GM18867 (cell line): Measurements from ENCODE around the gene EPHB2.

Experiments
- ATAC-seq: cut with Tn5 transposase; IDR thresholded peaks from one replicate; pipeline ENCODE4 v1.9.1; 2021; ENCODE audit warnings: mild to moderate bottlenecking, moderate library complexity; ENCODE audit not compliant: unreplicated experiment

The EPHB2 gene

DNA sequence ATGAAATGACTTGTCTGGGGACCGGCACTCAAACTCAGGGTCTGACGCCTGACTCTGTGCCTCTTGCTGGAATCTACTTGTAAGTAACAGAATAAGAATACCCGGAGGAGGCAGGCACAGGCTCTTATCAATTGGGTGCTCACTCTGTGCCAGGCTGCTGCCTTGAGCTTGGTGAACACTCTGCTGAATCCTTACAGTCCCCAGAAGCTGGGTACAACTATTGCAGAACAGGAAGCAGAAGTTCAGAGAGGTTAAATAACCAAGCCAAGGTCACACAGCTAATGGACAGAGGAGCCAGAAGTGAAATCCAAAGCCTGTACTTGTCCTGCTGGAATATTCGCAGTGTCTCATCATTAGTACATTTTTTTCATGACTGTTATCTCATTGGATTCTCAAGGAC, 86.0 kb downstream of the EPHB2 start:
- ATAC-seq, result no peak

DNA sequence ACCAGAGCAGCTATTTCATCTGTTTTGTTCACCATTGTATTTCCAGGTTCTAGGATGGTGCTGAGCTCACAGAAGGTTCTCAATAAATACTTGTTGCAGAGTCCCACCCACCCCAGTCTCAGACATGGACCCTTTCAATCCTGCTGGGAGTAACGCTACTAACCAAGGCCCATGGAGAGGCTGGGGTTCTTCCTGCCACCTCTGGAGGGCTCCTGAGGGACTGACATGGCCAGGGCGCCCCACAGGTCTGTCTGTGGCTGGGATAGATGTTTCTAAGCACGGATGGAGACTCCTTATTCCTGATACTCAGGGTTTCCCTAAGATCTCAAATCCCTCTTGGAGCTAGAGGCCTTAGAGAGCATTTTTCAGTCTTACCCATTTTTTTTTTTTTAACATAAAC, 87.4 kb downstream of the EPHB2 start:
- ATAC-seq, result no peak

DNA sequence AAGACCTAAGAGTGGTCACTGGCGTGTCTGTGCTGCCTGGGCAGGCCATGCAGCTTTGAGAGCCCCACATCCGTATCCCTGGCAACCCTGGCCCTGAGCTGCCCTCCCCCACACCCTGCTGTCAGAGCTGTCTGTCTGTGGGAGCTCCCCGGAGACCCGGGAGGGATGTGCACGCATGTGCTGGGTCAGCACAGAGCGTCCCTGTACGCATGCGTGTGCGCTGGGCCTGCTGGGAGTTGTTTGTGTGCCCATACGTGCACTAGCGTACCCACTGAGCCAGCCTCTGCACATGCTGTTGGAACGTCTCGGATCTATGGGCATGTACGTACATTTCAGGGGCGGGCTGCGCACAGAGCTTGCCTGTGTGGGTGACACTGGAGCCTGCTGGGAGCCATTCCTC, 89.3 kb downstream of the EPHB2 start:
- no peak for ATAC-seq

DNA sequence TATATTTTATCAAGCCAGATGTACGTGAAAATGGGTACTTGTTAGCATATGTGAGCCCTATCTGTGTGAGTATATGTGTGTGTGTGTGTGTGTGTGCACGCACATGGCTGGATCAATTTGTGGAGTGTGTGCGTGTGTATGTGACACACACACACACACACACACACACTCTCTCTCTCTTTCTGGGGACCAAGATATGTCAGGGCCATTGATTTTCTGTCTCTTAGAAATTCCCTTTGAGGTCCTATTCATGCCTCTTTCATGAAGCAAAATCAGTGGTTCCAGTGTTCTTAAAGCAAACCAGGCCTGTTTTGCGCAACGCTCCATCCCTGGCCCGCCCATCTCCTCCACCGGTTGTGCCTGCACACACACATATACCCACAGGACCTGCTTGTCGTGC, 90.0 kb downstream of the EPHB2 start:
- ATAC-seq, result no peak

DNA sequence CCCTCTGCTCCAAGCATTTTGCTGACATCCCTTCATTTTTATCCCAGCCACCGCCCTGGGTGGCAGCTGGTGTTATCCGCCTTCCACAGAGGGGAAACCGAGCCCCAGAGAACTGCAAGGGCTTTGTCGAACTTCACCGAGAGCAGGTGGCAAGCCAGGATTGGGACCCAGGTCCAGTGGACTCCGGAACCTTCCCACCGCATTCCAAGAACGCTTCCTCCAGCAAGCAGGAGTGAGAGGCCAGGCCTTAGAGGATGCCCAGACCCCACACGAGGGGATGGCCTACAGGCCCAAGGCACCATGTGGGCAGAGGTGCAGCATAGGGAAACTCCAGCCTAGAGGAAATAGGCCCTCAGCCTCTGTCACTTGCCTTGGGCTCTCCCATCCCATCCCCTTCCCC, 90.7 kb downstream of the EPHB2 start:
- ATAC-seq, result no peak

DNA sequence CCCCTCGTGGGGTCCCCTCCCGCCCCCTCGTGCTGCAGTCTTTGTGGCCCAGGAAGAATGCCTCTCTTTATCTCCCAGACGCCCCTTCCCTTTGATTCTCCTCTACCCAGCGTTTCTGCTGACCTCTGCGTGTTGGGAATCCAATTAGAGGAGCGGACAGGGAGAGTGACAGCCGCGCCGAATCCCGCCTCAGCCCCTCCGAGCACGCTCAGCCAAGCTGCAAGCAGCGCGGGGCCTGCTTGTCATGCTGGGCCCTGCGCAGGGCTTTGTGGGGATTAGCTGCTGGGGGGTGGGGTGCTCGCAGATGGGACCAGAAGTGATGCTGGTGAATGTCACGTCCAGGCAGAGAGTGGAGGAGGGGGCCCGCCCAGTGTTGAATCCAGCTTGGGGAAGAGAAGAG, 91.1 kb downstream of the EPHB2 start:
- no peak for ATAC-seq

DNA sequence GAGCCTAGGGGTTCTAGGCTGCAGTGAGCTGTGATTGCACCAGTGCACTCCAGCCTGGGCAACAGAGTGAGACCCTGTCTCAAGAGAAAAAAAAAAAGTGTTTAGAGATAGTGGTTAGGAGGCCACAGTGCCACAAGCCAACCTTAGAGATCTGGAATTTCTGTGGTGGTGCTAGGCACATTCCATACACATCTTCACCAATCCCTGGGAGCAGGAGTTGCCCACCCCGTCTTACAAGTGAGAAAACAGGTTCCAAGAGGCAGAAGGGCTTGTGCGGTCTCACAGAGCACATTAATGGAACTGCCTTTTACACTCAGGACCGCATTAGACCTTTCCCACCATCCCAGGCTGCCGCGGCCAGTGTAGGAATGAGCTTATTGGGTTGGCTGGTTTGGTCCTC, 93.2 kb downstream of the EPHB2 start:
- ATAC-seq, result no peak

DNA sequence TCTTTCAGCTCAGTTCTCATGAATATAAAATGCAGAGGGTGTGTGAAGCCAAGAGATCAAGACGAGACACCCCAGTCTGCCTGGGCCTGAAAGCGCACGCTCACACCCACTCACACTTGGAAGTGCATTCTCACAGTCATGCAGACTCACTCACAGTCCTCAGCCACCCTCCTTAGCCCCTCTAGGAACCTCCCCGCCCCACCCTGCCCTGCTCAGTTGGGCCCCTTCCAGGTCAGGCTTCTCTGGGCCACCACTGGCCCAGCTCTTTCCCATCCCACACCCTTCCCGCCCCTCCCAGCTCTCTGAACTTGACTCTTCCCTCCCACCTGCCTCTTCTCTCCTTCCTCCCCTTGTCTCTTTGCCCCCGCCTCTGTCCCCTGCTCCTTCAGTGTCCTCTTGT, 93.8 kb downstream of the EPHB2 start:
- no peak for ATAC-seq

DNA sequence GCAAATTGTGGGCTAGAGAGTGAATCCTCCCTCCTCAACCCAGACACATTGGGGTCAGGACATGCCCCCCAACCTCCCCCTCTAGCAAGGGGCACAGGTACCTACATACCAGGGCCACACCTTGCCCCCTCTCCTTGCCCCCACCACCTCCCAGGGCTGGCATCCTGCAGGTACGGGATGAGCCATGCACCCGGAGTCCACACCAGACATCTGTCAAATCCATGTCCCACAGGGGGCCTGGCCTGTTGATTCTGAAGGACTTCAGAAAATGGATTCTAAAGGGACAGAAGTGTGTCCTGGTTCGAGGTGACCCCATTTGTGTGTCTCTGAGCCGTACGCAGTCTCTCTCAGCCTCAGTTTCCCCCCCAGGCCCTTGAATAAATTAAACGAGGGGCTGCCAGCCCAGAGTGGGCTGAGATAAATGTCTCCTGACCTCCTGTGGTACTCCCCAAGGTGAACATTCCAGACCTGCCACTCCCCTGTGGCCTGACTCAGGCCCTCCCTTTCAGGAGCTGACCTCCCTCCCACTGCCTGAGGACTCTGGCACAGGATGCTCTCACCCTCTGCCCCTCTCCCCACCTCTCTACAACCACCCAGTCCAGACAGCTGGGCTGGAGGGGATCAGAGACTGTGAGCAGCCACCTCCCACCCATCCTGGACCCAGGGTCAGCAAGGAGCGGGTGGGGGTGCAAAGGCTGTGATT, 94.5 kb downstream of the EPHB2 start:
- no peak for ATAC-seq

DNA sequence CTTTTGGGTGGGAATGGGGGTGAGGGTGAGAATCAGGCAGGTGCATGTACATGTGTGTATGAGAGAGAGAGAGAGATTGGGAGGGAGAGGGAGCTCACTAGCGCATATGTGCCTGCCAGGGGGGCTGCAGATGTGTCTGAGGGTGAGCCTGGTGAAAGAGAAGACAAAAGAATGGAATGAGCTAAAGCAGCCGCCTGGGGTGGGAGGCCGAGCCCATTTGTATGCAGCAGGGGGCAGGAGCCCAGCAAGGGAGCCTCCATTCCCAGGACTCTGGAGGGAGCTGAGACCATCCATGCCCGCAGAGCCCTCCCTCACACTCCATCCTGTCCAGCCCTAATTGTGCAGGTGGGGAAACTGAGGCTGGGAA, 95.0 kb downstream of the EPHB2 start:
- no peak for ATAC-seq

DNA sequence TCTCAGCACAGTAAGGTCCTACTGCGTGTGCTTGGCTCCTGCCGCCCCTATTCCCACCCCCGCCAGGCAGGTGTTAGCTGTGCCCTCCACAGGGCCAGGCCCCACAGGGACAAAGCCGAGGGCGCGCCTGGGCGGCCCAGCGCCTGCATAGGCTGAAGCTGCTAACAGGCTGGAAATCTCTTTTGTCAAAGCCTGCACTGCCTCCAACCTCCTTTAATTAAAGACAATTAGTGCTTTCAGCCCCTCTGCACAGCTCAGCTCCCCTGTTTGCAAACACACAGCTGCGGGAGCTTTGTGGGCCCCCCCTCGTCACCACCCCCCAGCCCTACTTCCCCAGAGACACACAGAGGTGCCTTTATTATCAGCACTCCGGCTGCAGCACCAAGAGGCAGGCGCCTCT, 95.9 kb downstream of the EPHB2 start:
- no peak for ATAC-seq

DNA sequence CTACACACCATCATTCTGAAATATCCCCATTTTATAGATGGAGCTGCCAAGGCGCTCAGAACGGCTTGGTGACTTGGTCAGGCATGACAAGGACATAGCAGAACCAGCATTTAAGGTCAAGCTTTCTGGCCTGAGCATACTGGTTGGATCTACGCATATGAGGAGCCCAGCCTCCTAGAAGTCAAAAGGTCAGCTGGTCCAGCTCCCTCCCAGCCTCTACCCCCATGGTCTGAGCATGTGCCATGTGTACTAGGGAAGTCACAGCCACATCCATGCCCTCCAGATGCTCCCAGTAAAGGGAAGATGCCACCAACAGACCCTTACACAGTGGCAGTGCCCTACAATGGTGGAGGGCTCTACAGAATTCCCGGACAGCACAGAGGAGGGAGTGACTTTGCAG, 96.7 kb downstream of the EPHB2 start:
- no peak for ATAC-seq

DNA sequence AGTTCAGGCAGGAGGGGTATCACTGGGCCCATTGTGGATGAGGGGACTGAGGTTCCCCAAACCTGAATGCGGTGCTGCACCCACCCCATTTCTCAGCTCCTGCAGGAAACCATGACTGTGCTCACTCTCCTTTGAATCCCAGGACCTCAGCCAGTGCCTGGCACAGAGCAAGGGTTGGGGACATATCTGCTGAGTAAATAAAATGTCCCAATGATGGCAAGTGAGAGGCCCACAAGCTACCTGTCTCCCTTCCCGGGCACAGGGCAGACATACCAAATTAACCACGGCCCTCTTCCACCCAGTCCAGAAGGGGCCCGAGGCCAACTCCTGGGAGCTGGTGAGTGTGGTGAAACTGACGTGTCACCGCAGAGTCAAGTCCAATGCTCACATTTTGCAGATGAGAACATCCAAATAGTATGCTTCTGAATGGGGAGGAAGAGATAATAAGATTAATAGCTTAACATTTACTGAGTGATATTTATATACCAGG, 97.6 kb downstream of the EPHB2 start:
- no peak for ATAC-seq

DNA sequence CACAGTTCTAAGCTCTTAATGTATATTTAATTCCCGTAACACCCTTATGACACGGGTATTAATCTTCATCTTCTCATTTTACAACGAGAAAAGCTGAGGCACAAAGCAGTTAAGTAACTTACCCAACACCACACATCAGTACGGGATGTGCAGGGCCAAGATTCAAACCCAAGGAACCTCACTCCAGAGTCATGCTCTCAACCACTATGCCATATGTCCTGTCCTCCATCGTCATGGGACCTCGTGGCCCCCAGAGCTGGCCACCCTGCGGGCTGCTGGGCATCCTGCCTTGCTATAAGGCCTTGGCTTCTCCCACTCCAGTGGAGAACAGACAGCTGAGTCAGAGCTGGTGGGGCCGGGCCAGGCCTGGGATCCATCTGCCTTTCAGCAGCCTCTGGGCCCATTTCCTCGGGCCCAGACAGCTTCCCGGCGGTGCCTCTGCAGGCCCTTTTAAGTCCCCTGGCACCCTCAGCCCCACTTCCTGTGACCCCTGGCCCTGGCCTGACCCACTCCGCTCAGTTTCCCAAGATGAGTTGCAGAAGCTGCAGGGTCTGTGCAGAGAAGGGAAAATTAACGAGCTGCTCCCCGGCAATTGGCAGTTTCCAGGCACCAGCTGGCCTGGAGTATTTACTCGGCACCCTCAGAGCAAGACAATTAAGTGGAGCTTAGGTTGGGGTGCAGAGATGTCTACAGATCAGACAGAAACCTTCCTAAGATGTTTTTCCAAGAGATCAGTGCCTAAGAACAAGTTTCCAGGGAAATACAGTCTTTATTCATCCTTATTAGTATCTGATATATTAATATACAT, 98.2 kb downstream of the EPHB2 start:
- ATAC-seq, result no peak

DNA sequence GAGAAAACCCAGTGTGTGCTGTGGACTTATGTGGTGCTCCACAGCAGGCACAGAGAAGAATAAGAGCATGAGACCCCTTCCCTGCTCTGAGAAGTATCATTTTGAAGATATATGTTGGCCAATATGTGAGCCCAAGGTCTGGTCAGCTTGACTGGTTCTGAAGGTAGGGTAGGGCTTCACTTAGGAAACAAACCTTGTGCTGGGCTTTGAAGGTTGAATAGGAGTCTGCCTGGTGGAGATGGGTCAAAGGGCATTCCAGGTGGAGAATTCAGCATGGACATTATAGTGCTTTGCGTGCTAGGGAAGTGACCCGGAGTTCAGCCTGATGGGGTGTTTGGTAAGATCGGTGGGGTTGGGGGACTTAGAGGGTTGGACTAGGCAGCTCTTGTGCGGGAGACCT, 99.1 kb downstream of the EPHB2 start:
- ATAC-seq, result no peak

DNA sequence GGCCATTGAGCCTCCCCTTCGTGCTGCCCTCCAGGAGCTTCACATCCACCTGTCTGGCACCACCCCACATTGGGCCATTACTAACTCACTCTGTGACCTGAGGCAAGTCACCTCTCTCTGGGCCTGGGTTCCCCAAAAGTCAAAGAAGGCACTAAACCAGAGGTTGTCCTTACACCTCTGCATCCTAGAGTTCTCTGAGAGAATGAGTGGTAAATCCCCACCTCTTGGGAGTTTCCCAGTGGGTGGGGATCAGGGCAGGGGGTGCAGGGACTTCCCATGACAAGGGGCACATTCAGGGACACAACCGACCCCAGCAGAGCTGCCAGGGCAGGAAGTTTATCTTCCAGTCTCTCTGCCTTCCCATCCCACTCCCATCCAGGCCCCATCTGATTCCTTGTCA, 99.7 kb downstream of the EPHB2 start:
- ATAC-seq, result no peak

DNA sequence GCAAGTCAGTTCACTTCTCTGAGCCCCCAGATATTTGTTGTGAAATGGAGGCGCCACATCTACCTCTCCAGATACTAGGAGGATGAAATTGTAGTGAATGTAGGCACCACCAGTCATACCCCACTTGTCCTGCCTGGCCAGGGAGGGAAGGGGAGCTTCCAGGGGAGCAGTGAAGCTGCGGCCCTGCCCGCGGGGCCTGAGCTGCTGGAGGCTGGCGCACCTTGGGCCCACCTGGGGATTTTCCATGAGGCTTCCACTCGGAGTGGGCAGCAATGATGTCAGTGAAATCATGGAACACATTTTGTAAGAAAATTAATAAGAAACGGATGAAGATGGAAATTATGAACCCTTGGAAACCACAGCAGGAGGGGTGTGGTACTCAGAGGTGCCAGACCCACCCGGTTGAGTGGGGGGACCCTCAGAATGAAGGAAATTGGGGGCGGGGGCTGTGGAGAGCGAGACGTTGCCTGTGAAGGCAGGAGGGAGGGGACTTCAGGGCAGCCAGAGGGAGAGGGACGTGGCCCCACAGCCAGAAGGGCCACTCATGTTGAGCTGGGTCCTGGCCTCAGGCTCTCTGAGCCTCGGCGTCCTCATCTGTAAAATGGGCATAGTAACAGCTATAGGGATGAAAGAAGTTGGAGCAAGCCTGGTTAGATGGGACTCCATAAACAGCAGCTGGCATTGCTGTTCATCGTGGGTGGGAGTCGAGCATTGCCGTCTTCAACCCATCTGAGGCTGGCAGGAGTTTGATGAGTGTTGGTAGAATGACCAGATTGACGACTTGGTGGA, 101.6 kb downstream of the EPHB2 start:
- no peak for ATAC-seq

DNA sequence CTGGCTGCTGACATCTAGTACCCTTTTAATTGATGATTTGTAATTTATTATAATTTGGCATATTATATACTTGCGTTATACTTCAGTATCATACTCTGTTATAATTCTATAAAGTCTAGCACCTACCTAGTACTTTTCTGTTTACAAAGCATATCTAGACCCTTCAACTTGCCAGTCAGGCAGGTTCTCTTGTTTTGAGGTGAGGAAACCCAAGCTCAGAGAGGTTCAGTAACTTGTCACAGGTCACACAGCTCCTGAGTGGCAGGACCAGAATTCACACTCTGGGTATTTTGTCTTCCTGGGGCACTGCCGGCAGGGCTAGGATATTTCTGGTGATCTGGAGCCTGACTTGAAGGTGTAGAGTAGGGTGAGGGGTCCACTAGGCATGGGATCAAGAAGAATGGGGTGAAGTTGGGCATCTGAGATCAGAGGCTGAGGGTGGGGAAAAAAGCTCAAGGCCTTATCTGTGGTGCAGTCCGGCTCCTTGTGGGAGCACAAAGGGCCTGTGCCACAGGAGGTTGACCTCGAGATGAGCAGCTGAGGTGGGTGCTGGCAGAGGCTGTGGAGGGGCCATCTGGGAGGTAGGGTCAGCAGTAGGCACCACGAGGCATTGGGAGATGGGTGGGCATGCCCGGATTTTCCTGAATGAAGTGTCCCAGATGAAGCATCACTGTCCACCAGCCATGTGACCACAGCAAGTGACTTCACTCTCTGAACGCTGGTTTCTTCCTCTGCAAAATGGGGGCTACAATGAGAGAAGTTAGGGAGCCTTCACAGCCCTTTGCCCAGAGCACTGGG, 102.6 kb downstream of the EPHB2 start:
- ATAC-seq, result no peak

DNA sequence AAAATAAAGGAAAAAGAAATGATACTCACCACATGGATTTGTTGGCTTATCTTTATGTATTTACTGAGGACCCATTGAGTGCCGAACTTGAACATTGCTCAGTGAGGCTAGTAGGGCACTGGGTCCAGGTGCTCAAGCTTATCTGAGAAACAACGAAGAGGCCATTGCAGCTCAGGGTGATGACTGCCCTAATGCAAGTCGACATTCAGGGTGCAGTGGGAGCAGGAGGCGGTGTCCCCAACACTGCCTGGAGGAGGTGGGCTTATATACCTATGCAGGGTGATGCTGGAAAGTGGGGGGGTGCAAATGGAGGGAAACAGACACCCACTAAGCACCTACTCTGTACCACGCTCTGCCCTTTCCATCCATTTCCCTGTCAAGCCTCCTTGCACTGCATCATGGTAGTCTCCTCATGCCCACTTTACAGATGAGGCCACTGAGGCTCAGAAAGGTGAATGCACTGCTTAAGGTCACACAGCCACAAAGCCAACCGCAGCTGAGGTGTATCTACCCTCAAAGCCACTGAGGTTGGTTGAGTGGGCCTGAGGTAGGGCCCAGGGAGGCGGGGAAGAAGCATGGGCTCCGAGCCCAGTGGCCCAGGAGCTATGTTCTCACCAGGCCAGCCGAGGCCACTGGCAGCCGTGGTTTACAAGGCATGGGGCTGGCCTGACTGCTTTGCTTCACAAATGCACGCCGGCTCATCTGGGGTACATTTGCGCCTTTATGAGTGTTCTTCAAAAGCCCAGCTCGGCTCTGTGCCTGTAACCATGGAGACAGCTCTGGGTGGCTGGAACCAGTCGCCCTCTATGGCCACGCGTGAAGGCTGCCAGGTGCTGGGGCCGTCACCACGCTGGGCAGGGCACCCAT, 103.8 kb downstream of the EPHB2 start:
- no peak for ATAC-seq

DNA sequence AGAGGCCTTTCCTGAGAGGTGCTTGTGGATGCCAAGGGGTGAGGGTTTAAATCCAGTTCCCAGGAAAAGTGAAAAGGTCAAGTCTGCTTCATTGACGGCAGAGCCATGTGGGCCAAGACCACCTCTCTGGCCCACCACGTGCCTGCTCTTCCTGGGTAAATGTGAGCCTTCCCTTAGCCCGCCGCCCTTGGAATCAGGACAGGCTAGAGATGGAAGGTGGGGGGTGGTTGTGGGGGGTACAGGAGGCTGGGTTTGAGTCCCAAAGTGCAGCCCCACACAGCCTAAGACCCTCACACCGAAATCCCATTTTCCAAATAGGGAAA, 104.4 kb downstream of the EPHB2 start:
- no peak for ATAC-seq
